Activated naive CD4-positive, alpha-beta T cell treated with anti-CD3 and anti-CD28 coated beads, Interleukin-2, amount 50 U/mL, for 24 hours (primary cell): ENCODE measurements around the gene TM4SF18.
A peak's percentile ranks its signal among the peaks of the same experiment; 100 is the strongest.

Experiments used
- H3K27ac Mint-ChIP-seq: one replicate; pipeline ENCODE4 v1.8.0; 2021; ENCODE audit warnings: mild to moderate bottlenecking, mixed read lengths
- H3K27me3 Mint-ChIP-seq: one replicate; pipeline ENCODE4 v1.8.0; 2021; ENCODE audit warnings: mixed read lengths
- H3K36me3 Mint-ChIP-seq: one replicate; pipeline ENCODE4 v1.8.0; 2021; ENCODE audit warnings: mixed read lengths
- H3K4me1 Mint-ChIP-seq: one replicate; pipeline ENCODE4 v1.8.0; 2021; ENCODE audit warnings: mixed read lengths
- H3K4me3 Mint-ChIP-seq: one replicate; pipeline ENCODE4 v1.8.0; 2021; ENCODE audit warnings: mild to moderate bottlenecking, mixed read lengths
- H3K9me3 Mint-ChIP-seq: one replicate; pipeline ENCODE4 v1.8.0; 2021; ENCODE audit warnings: mixed read lengths

Gene TM4SF18

DNA sequence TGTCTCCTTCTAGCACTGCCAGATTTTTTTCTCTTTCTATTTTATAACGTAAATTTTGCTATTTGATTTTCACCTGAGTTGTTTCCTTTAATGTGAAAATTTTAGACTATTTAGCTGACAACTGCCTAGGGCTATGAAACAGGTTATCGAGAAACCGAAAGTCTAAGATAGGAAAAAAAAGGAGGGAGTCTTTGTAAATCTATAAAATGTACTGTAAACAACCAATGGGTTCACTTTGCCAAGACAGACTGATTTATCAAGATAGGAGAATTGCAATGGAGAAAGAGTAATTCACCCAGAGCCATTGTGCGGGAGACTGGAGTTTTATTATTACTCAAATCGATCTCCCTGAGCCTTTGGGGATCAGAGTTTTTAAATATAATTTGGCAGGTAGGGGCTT is 50.0 kb downstream of the TM4SF18 start:
- Mint-ChIP-seq H3K4me3 (no peak overlapping the region), H3K27ac (no peak overlapping the region), H3K4me1 (no peaks in the 10 kb centered on the region), H3K9me3 (no peaks in the 10 kb centered on the region), H3K27me3 (no peaks in the 10 kb centered on the region), H3K36me3 (no peaks in the 10 kb centered on the region)

GRCh38 chr3:149282836-149283235 is 50.6 kb downstream of the TM4SF18 start:
- Mint-ChIP-seq H3K4me1 (peaks cover 1% of the 10 kb centered on the region), H3K4me3 (no peak overlapping the region), H3K27ac (no peak overlapping the region), H3K9me3 (no peaks in the 10 kb centered on the region), H3K36me3 (no peaks in the 10 kb centered on the region), H3K27me3 (no peaks in the 10 kb centered on the region)

DNA sequence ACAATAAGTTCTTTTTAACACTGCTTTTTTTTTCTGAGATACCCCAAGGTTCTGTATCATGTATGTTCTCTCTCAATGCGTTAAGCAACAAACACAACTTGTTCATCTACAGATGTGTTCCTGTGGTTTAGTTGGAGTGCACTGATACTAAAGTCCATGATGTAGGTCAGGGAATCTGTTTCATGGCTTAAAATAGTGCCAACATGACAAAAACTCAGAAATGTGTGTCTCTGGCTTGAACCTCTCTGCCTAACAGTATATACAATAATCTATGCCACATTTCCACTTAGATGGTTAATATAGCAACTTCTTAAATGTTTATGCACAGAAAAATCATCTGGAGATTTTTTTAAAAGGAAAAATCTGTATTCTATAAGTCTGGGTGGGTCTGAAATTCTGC is 51.1 kb downstream of the TM4SF18 start:
- peaks cover 7% of the 10 kb centered on the region for H3K4me1 Mint-ChIP-seq
- H3K27ac Mint-ChIP-seq, result no peak overlapping the region
- no peaks in the 10 kb centered on the region for H3K9me3 Mint-ChIP-seq
- H3K27me3 Mint-ChIP-seq, result no peaks in the 10 kb centered on the region
- H3K4me3 Mint-ChIP-seq, result no peak overlapping the region
- no peaks in the 10 kb centered on the region for H3K36me3 Mint-ChIP-seq

DNA sequence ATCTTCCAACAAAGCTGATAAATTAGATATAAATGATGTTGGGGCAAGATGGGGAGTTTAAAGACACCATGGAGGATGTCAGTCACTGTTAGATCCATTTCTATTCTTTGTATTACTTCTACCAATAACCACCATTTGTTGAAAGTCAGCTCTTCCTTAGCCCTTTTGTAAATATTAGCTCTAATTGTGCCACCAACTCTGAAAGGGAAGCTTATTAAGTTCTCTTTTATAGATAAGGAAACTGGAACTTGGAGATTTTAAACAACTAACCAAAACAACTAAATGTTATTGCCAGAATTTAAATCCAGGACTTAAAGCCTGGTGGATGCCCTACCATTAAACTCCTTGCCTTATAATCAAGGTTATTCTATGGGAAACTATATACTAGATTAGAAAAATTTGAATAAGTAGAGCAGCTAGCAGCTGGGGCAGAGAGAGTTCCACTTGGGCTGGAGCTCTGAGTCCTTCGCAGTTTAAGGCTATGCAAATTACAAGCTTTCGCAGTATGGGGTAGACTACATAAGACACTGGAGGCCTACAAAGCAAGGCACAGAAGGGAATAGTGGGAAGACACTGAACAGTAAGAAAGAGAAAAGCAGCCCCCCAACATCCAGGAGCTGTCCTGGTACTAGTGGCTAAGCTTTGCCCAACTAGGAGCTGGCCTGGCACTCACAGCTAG is 52.6 kb downstream of the TM4SF18 start:
- no peaks in the 10 kb centered on the region for H3K9me3 Mint-ChIP-seq
- no peaks in the 10 kb centered on the region for H3K27me3 Mint-ChIP-seq
- peaks cover 15% of the 10 kb centered on the region for H3K4me1 Mint-ChIP-seq
- no peaks in the 10 kb centered on the region for H3K36me3 Mint-ChIP-seq
- H3K27ac Mint-ChIP-seq, result no peak overlapping the region
- no peak overlapping the region for H3K4me3 Mint-ChIP-seq

DNA sequence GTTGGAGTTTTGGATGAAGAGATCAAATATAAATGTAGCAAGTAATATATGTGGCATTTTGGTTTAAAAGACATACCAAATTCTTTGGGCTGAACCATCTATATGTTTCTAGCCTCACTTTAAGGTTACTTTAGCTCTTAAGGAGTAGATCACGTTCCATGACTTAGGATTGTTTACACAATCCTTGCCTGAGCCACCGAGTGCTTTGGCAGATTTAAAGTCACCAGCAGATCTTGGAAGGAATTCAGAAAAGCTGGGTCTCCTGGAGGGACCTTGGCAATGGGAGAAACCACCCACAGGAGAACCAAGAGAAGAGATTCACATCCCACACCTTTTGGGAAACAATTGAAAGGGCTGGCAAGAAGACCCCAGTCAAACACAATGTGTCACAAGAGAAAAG is 54.5 kb downstream of the TM4SF18 start:
- Mint-ChIP-seq H3K36me3 (no peaks in the 10 kb centered on the region), H3K27ac (no peak overlapping the region), H3K4me1 (peaks cover 15% of the 10 kb centered on the region), H3K27me3 (no peaks in the 10 kb centered on the region), H3K4me3 (no peak overlapping the region), H3K9me3 (no peaks in the 10 kb centered on the region)

GRCh38 chr3:149277331-149277813 is 56.1 kb downstream of the TM4SF18 start:
- peak overlapping the region; percentile 89 for H3K27ac Mint-ChIP-seq
- H3K9me3 Mint-ChIP-seq, result no peaks in the 10 kb centered on the region
- no peaks in the 10 kb centered on the region for H3K36me3 Mint-ChIP-seq
- no peaks in the 10 kb centered on the region for H3K27me3 Mint-ChIP-seq
- H3K4me1 Mint-ChIP-seq, result peaks cover 15% of the 10 kb centered on the region
- H3K4me3 Mint-ChIP-seq, result peak overlapping the region; percentile 72

- no peak overlapping the region for H3K27ac Mint-ChIP-seq
- no peaks in the 10 kb centered on the region for H3K36me3 Mint-ChIP-seq
- H3K9me3 Mint-ChIP-seq, result no peaks in the 10 kb centered on the region
- H3K4me1 Mint-ChIP-seq, result peaks cover 15% of the 10 kb centered on the region
- no peak overlapping the region for H3K4me3 Mint-ChIP-seq
- H3K27me3 Mint-ChIP-seq, result no peaks in the 10 kb centered on the region
Measured at GRCh38 chr3:149276619-149277018, 56.8 kb downstream of the TM4SF18 start.

- Mint-ChIP-seq H3K9me3 (no peaks in the 10 kb centered on the region), H3K36me3 (no peaks in the 10 kb centered on the region), H3K4me1 (peaks cover 15% of the 10 kb centered on the region), H3K27me3 (no peaks in the 10 kb centered on the region), H3K27ac (no peak overlapping the region), H3K4me3 (no peak overlapping the region)
Measured at GRCh38 chr3:149274220-149274619, 59.2 kb downstream of the TM4SF18 start.

DNA sequence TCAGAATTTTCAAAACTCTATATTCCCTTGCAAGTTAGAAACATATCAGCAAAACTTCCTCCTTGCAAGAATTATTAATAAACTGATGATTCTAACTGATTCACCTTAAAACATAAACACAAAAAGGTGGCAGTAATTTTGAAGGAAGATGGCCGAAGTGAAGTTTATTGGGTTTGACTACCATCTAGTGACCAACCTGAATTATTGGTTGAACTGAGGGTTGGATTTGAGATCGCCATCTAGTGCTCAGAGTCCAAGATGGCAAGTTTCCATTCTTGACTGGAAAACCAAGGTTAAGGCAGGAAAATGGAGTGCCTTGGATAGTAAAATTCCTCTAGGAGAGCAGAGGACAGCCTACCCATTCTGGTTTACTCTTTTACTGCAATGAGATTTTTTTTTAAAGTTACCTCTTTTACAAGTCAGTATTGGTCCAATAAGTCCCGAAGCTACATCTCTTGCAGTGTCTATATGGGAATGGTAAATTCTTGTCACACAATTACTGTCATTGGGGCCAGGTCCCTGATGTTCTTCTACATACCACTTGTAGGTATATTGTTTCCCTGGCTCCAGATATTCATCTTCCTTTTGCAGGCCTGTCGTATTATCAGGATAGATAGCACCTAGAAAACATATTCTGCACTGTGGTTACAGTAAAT is 60.2 kb downstream of the TM4SF18 start:
- Mint-ChIP-seq H3K27me3 (no peaks in the 10 kb centered on the region), H3K4me3 (no peak overlapping the region), H3K4me1 (peaks cover 15% of the 10 kb centered on the region), H3K27ac (no peak overlapping the region), H3K9me3 (no peaks in the 10 kb centered on the region), H3K36me3 (no peaks in the 10 kb centered on the region)

- H3K4me1 Mint-ChIP-seq, result peaks cover 1% of the 10 kb centered on the region
- H3K27ac Mint-ChIP-seq, result no peak overlapping the region
- no peaks in the 10 kb centered on the region for H3K36me3 Mint-ChIP-seq
- H3K27me3 Mint-ChIP-seq, result no peaks in the 10 kb centered on the region
- H3K9me3 Mint-ChIP-seq, result no peaks in the 10 kb centered on the region
- no peak overlapping the region for H3K4me3 Mint-ChIP-seq
Measured at GRCh38 chr3:149271669-149272068, 61.8 kb downstream of the TM4SF18 start.

- Mint-ChIP-seq H3K4me3 (no peak overlapping the region), H3K27me3 (no peaks in the 10 kb centered on the region), H3K36me3 (no peaks in the 10 kb centered on the region), H3K9me3 (no peaks in the 10 kb centered on the region), H3K4me1 (no peaks in the 10 kb centered on the region), H3K27ac (no peak overlapping the region)
Measured at GRCh38 chr3:149270180-149270579, 63.3 kb downstream of the TM4SF18 start.

GRCh38 chr3:149269687-149270086 is 63.7 kb downstream of the TM4SF18 start:
- Mint-ChIP-seq H3K27me3 (no peaks in the 10 kb centered on the region), H3K4me1 (no peaks in the 10 kb centered on the region), H3K4me3 (no peak overlapping the region), H3K9me3 (no peaks in the 10 kb centered on the region), H3K36me3 (no peaks in the 10 kb centered on the region), H3K27ac (no peak overlapping the region)
